ENCODE results near the gene RARRES2.

The RARRES2 gene

GRCh38 chr7:150376560-150376959 lies 35.1 kb upstream of the RARRES2 start:
- no peak for DNase-seq

- no peak for DNase-seq
Measured at GRCh38 chr7:150375662-150376521, 34.5 kb upstream of the RARRES2 start.

GRCh38 chr7:150374472-150374871 lies 33.0 kb upstream of the RARRES2 start:
- DNase-seq = no peak

GRCh38 chr7:150374026-150374425 lies 32.6 kb upstream of the RARRES2 start:
- no peak for DNase-seq

- DNase-seq = no peak
Measured at GRCh38 chr7:150373049-150373801, 31.8 kb upstream of the RARRES2 start.

GRCh38 chr7:150372271-150373048 lies 31.0 kb upstream of the RARRES2 start:
- no peak for DNase-seq

- no peak for DNase-seq
Measured at GRCh38 chr7:150371996-150372270, 30.5 kb upstream of the RARRES2 start.

GRCh38 chr7:150371131-150371995 lies 29.9 kb upstream of the RARRES2 start:
- DNase-seq = no peak

- DNase-seq = no peak
Measured at GRCh38 chr7:150370612-150371071, 29.2 kb upstream of the RARRES2 start.

- DNase-seq = no peak
Measured at GRCh38 chr7:150369748-150370501, 28.5 kb upstream of the RARRES2 start.

GRCh38 chr7:150368884-150369747 lies 27.7 kb upstream of the RARRES2 start:
- peak; percentile 31 for DNase-seq

GRCh38 chr7:150368096-150368883 lies 26.9 kb upstream of the RARRES2 start, which contains the start of gene REPIN1:
REPIN1 (plus strand) TSS chr7:150368822; CDS start chr7:150369712, 890 bp downstream.
- peak; percentile 50 for DNase-seq

- DNase-seq = no peak
Measured at GRCh38 chr7:150367677-150368095, 26.3 kb upstream of the RARRES2 start.

GRCh38 chr7:150365673-150366398 lies 24.4 kb upstream of the RARRES2 start:
- no peak for DNase-seq

GRCh38 chr7:150365194-150365593 lies 23.8 kb upstream of the RARRES2 start:
- DNase-seq = no peak

GRCh38 chr7:150363872-150364271 lies 22.4 kb upstream of the RARRES2 start:
- DNase-seq = no peak

GRCh38 chr7:150363370-150363769 lies 21.9 kb upstream of the RARRES2 start:
- no peak for DNase-seq

- no peak for DNase-seq
Measured at GRCh38 chr7:150361807-150362621, 20.6 kb upstream of the RARRES2 start.

Measured in T1000 (cell line).